Osteocyte (in vitro differentiated cells): ENCODE measurements around the gene STEEP1. TPM values are rescaled to one million over a fixed set of nuclear protein-coding genes. Genes with fewer than 3 reads are reported as not detected.
"Not testable (repeated sequence)": the region's sequence is repeated elsewhere in the genome, so short reads cannot be mapped to it uniquely, and the experiment has no call there.

ENCODE experiments used
- DNase-seq: peaks from one replicate; pipeline ENCODE4 v3.0.0; 2021; ENCODE audit warnings: mixed read lengths; ENCODE audit not compliant: unreplicated experiment; ENCODE audit errors: extremely low spot score
- H3K27ac Mint-ChIP-seq: one replicate; pipeline ENCODE4 v1.8.0; 2021; ENCODE audit warnings: mild to moderate bottlenecking, mixed read lengths; ENCODE audit not compliant: unreplicated experiment
- H3K27me3 Mint-ChIP-seq: one replicate; pipeline ENCODE4 v1.8.0; 2021; ENCODE audit warnings: mixed read lengths; ENCODE audit not compliant: unreplicated experiment
- H3K36me3 Mint-ChIP-seq: one replicate; pipeline ENCODE4 v1.8.0; 2021; ENCODE audit warnings: mixed read lengths; ENCODE audit not compliant: unreplicated experiment
- H3K4me1 Mint-ChIP-seq: one replicate; pipeline ENCODE4 v1.8.0; 2021; ENCODE audit warnings: mixed read lengths; ENCODE audit not compliant: unreplicated experiment
- H3K4me3 Mint-ChIP-seq: one replicate; pipeline ENCODE4 v1.8.0; 2021; ENCODE audit warnings: mild to moderate bottlenecking, moderate library complexity, mixed read lengths; ENCODE audit not compliant: unreplicated experiment
- H3K9me3 Mint-ChIP-seq: one replicate; pipeline ENCODE4 v1.8.0; 2021; ENCODE audit warnings: mixed read lengths; ENCODE audit not compliant: unreplicated experiment
- CTCF ChIP-seq: fragments of 200-600 bp; sonication (generic); IDR thresholded peaks from 2 replicates; pipeline ENCODE4 v1.5.0; 2021; ENCODE audit warnings: antibody characterized with exemption, mild to moderate bottlenecking, moderate library complexity
- total RNA-seq: library from RNA; stranded (reverse); gene quantifications from 2 replicates; pipeline ENCODE4 v1.2.1, GENCODE V29; 2021

Gene STEEP1
- total RNA-seq, 1 donor from 2014 or later, result 26.0 TPM

GRCh38 chrX:119516157-119516702 lies 49.0 kb downstream of the STEEP1 start:
- no peaks in the 10 kb centered on the region for H3K36me3 Mint-ChIP-seq
- H3K27me3 Mint-ChIP-seq, result no peaks in the 10 kb centered on the region
- peak; percentile 69 for TF ChIP-seq CTCF
- H3K4me1 Mint-ChIP-seq, result peaks cover 6% of the 10 kb centered on the region
- H3K27ac Mint-ChIP-seq, result no peak overlapping the region
- no peak for DNase-seq
- no peak overlapping the region for H3K4me3 Mint-ChIP-seq
- no peaks in the 10 kb centered on the region for H3K9me3 Mint-ChIP-seq

- no peak overlapping the region for H3K4me3 Mint-ChIP-seq
- peak; percentile 74 for TF ChIP-seq CTCF
- no peak for DNase-seq
- no peaks in the 10 kb centered on the region for H3K27me3 Mint-ChIP-seq
- peaks cover 5% of the 10 kb centered on the region for H3K9me3 Mint-ChIP-seq
- H3K27ac Mint-ChIP-seq, result no peak overlapping the region
- H3K4me1 Mint-ChIP-seq, result peaks cover 16% of the 10 kb centered on the region
- no peaks in the 10 kb centered on the region for H3K36me3 Mint-ChIP-seq
Observed at GRCh38 chrX:119512146-119512800, 52.9 kb downstream of the STEEP1 start.

- Mint-ChIP-seq H3K4me3 (no peak overlapping the region), H3K4me1 (peaks cover 32% of the 10 kb centered on the region), H3K36me3 (no peaks in the 10 kb centered on the region), H3K9me3 (peaks cover 5% of the 10 kb centered on the region), H3K27ac (no peak overlapping the region), H3K27me3 (no peaks in the 10 kb centered on the region)
- DNase-seq, result no peak
- no peak for TF ChIP-seq CTCF
Observed at GRCh38 chrX:119507206-119507605, 58.0 kb downstream of the STEEP1 start.

- DNase-seq, result no peak
- no peak for TF ChIP-seq CTCF
- no peaks in the 10 kb centered on the region for H3K36me3 Mint-ChIP-seq
- peaks cover 5% of the 10 kb centered on the region for H3K9me3 Mint-ChIP-seq
- H3K27me3 Mint-ChIP-seq, result no peaks in the 10 kb centered on the region
- H3K27ac Mint-ChIP-seq, result no peak overlapping the region
- H3K4me3 Mint-ChIP-seq, result no peak overlapping the region
- peaks cover 37% of the 10 kb centered on the region for H3K4me1 Mint-ChIP-seq
Observed at GRCh38 chrX:119505945-119506344, 59.3 kb downstream of the STEEP1 start.

GRCh38 chrX:119505145-119505544 lies 60.1 kb downstream of the STEEP1 start:
- not testable (repeated sequence) for H3K4me3 Mint-ChIP-seq, H3K36me3 Mint-ChIP-seq, H3K27me3 Mint-ChIP-seq, DNase-seq, H3K27ac Mint-ChIP-seq, H3K9me3 Mint-ChIP-seq
- peaks cover 37% of the 10 kb centered on the region for H3K4me1 Mint-ChIP-seq
